GM19193 (cell line): Measurements from ENCODE around the gene ABCF1.

Experiments used
- POLR2A ChIP-seq: IDR thresholded peaks from 4 replicates; pipeline ENCODE4 v1.6.1; 2011; ENCODE audit not compliant: insufficient read depth, insufficient read length; ENCODE audit errors: extremely low read depth

The ABCF1 gene

DNA sequence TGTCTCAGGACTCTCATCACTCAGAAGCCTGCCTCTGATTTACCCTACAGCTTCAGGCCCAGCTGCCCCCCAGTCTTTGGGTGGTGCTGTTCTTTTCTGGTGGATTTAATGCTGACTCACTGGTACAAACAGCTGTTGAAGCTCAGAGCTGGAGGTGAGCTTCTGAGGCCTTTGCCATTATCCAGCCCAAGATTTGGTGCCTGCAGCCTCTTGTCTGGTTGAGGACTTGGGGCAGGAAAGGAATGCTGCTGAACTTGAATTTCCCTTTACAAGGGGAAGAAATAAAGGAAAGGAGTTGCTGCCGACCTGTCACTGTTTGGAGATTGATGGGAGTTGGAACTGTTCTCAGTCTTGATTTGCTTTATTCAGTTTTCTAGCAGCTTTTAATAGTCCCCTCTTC is 19.8 kb downstream of the ABCF1 start:
- TF ChIP-seq POLR2A, result no peak

DNA sequence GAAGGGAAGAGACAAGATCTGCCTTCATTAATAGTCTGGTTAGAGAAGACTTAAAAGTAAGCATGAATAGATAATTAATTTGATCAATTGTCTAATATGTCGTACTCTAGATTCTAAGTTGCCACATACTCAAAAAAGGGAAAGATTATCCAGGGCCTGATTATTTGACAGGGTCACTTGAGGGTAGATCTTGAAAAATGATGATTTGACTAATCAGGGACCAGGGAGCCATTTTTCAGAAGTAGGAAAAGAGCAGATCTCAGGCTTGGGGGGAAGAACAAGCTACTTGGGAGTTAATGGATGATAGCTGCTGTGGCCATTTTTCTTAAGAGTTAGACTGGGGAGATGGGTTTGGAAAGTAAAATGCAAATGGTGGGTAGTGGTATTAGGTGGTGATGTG is 21.0 kb downstream of the ABCF1 start:
- no peak for TF ChIP-seq POLR2A

DNA sequence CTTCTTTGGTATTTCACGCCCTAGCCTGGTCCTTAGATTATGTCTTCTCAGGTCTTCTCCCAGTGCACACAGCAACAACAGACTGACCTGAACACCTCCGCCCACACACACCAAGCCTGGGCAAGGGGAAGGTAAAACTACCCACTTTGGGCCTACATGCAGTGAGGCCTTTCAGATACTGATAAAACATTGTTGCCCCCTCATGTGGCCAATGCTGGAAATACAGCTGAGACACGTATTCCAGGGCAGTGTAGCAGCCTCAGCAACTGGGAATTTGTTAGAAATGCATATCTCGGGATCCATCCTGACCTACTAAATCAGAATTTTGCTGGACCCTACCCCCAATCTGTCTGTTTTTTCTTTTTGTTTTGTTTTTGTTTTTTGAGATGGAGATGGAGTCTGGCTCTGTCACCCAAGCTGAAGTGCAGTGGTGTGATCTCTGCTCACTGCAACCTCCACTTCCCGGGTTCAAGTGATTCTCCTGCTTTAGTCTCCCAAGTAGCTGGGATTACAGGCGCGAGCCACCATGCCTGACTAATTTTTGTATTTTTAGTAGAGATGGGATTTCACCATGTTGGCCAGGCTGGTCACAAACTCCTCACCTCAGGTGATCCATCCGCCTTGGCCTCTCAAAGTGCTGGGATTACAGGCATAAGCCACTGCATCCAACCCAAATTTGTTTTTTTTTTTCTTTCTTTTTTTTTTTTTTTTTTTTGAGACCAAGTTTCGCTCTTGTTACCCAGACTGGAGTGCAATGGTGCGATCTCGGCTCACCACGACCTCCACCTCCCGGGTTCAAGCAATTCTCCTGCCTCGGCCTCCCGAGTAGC is 26.3 kb downstream of the ABCF1 start:
- TF ChIP-seq POLR2A, result peak; percentile 25

DNA sequence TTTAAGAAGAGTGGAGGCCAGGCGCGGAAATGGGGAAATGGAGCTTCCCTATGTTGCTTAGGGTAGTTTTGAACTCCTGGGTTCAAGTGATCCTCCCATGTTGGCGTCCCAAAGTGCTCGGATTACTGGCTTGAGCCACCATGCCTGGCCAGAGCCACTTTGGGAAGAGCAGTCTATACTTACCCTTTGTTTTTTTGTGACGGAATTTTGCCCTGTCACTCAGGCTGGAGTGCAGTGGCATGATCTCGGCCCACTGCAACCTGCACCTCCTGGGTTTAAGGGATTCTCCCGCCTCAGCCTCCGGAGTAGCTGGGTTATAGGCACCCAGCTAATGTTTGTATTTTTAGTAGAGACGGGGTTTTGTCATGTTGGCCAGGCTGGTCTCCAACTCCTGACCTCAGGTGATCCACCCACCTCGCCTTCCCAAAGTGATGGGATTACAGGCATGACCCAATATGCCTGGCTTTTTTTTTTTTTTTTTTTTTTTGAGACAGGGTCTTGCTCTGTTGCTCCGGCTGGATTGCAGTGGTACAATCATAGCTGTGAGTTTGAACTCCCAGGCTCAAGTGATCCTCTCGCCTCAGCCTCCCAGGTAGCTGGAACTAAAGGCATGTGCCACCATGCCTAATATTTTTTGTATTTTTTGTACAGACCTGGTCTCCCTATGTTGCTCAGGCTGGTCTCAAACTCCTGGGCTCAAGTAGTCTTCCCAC is 27.8 kb downstream of the ABCF1 start:
- no peak for TF ChIP-seq POLR2A

DNA sequence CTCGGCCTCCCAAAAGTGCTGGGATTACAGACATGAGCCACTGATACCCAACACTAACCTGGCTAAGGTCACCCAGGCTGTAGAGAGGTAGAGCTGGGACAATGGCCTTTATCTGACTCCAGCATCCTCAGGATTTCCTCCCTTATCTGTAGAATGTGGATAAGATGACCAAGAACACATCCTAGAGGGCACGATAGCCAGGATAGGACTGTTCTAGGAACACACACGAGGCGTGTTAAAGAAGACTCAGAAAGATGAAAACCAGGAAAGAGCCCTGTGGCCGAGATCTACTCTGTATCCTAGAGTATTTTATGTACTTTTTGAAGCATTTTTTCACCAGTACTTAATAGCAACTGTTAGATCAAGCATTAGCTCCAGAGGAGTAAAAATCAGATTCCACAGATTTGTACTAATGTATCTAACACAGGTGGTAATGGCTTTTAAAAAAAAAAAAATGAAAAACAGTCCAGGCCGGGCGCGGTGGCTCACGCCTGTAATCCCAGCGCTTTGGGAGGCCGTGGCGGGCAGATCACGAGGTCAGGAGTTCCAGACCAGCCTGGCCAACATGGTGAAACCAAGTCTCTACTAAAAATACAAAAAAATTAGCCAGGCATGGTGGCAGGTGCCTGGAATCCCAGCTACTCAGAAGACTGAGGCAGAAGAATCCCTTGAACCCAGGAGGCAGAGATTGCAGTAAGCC is 28.5 kb downstream of the ABCF1 start:
- no peak for TF ChIP-seq POLR2A

DNA sequence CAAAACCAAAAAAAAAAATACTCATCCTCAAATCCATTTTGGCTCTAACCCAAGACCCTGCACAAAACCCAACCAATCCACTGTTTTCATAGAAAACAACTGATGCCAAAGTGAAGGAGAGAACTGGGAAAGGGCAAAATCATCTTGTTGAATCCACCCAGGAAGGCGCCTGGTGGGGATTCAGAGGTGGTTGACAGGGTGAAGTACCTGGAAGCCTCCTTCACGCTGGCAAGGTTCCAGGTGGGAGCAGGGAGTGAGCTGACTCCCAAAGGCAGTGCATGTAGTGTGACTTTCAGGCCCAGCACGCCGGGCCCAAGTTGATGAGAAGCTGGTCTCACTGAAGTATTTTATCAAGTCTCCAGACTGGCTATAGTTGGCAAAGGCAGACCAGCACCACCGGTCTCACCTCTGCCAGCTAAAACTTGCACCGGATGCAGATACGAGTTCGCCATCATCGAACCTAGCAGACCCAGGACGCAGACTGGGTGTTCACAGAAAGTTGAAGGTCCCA is 29.3 kb downstream of the ABCF1 start:
- TF ChIP-seq POLR2A, result peak; percentile 33

DNA sequence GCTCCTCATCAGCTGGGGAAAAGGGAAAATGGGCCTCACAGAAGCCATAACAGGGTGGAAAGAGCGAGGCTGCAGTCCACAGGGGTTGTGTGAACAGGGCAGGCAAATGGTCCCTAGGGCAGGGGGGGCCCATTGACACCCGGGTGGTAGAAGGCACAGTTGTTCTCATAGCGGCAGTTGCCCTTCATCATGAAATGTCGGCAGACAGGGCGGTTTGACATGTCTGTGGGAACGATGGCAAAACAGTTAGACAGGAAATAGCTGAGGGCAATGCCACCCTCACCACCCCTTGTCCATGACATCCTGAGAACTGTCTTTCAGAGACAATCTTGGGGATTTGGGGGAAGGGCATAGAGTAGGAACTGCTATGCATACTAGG is 30.2 kb downstream of the ABCF1 start:
- TF ChIP-seq POLR2A, result no peak

DNA sequence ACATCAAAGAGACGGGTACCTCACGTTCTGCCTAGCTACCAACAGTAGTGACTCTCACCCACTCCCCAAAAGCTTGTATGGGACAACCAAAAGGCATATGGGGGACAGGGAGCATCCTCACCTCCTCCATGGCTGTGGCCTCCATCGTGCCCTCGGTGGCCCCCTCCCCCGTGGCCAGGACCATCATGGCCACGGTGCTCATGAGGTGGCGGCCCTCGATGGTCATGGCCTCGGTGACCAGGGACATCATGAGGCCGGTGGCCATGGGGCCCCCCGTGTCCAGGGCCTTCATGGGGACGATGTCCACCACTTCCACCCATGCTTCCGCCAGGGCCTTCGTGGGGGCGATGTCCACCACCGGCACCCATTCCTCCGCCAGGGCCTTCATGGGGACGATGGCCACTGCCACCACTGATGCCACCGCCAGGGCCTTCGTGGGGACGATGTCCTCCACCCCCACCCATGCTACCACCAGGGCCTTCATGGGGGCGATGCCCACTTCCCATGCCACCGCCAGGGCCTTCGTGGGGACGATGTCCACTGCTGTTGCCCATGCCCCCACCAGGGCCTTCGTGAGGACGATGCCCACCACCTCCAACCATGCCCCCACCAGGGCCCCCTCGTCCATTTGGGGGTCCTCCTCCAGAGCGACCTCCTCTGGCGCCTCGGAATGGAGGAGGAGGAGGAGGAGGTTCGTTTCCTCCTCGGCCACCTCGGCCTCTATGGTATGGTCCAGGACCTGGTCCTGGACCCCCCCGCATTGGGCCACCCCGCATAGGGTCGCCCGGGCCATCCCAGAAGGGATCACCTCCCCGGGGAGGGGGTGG is 30.8 kb downstream of the ABCF1 start:
- TF ChIP-seq POLR2A, result peak; percentile 24

DNA sequence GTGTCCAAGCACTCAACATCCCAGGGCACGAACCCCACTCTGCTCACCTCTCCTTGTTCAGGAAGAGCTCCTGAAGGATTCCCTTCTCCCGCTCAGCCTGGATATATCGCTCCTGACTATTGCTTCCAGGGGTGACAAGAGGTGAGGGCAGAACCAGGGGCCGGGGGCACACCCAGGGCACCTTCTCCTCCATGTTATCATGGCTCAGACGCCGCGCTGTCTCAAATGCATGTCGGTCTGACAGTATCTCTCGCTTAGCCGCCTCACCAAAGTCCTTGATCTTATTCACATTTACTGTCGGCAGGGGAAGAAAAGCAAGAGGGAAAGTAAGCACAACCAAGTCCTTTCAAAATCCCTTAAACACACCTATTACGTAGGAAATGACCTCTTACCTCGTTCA is 32.7 kb downstream of the ABCF1 start:
- no peak for TF ChIP-seq POLR2A

DNA sequence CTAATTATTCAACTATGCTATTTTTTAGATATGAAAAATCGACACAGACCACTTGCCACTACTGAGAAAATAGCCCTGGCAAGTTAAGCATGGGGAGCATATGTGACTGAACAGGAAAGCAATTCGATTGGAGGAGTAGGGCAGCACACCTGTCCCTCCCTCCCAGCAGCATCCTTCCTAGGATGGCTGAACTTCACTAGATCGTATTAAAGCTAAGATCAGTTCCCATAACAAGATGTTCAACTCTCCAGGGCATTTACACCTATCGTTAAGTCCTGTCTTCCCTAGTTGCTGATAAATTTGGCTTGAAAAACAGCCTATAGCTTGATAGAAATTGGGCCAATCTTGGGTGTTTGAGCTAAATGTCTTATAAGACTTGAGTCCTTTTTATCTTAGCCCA is 38.8 kb downstream of the ABCF1 start:
- no peak for TF ChIP-seq POLR2A

DNA sequence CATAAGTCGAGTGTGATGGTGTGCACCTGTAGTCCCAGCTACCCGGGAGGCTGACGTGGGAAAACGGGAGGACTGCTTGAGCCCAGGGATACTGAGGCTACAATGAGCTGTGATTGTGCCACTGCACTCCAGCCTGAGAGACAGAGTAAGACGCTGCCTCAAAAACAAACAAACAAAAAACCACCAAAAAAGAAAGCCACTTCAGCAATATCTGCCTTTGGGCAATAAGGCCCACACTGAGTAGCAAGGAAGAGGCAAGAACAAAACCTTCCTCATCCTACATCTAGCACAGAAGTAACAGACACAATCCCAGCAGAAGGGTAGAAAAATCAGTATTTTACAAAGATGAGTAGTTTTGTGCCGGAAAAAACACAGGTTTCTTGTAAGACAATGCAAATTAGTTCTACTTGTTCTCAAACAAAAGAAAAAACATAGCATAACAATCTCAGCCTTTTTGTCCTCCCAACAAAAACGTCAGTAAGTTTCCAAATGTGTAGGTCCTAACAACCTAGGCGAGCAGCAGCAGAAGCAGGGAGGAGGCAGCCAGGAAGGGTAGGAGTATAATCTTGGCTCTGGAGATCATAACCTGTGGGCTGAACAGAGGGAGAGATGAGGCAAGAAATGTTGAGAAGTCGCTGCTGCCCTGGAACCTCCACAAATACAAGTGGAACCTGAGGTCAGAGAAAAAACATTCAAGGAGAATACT is 40.1 kb downstream of the ABCF1 start:
- TF ChIP-seq POLR2A, result no peak

DNA sequence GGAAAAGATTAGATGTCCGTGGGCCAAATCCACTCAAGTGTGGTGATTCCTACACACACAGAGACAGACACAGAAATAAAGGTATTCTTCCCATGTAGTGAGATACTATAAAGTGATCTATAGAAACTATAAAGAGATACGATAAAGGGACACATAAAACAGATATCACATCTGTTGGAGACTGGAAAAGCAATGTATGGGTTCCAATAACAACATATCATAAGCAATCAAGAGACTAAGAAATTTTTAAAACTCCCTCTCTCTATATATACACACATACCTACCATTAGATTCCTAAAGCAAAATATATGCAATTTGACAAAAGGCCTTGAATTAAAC is 40.6 kb downstream of the ABCF1 start:
- TF ChIP-seq POLR2A, result no peak

DNA sequence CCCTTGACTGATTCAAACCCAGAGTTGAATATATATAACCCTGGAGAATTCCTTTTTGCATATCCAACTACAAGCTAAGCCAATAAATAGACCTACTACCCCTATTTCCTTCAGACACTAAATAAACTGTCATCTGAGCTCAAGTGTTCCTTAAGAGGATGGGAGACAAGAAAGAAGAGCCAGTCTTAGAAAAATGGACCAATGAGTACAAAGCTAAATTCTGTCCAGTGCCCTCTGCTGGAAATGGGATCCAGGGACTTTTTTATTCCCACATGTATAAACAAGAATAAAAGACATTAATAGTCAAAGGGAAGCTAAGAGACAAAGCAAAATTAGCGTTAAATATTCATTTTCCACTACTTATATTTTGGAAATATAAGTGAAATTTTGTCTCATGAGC is 41.0 kb downstream of the ABCF1 start:
- TF ChIP-seq POLR2A, result no peak

DNA sequence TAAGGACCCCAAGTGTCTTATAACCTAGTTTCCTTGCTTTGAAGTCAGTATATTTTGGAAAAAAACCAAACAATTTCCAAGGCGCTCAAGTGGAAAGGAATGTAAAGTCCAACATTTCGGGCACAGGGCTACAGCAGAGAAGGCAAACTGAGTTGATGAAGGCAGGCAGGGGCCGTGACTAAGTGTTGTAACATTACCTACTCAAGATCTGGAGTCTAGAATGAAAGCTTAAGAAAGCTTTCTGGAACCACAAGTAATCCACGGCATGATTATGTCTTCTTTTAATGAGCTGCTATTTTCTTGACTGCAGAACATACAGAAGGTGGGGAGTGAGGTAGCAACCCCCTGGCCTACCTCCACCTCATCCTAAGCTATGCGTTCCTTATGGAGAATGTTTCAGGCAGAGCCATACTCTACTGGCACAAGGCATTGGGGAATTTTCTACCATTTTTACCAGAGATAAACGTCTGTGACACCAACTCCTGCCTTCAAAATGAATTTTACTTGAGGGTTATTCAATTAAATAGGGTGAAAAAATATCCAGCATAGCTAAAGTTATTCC is 41.5 kb downstream of the ABCF1 start:
- peak; percentile 31 for TF ChIP-seq POLR2A
